NT2/D1 (cell line): Measurements from ENCODE around the gene RNF135.
"Not testable (repeated sequence)": the region's sequence is repeated elsewhere in the genome, so short reads cannot be mapped to it uniquely, and the experiment has no call there.

Experiments used
- DNase-seq: peaks from one replicate; pipeline ENCODE4 v3.0.0-alpha.2; 2011; ENCODE audit warnings: low read depth, low spot score
- H3K27me3 ChIP-seq: 2 replicates; pipeline ENCODE4 v1.6.0; 2011; ENCODE audit warnings: mild to moderate bottlenecking; ENCODE audit not compliant: insufficient read length, insufficient read depth
- H3K36me3 ChIP-seq: 2 replicates; pipeline ENCODE4 v1.6.1; 2011; ENCODE audit warnings: mild to moderate bottlenecking, low read length, mixed read lengths; ENCODE audit not compliant: insufficient read depth, insufficient read length
- H3K4me1 ChIP-seq: 2 replicates; pipeline ENCODE4 v1.5.1; 2011; ENCODE audit not compliant: insufficient read depth, insufficient read length
- H3K4me3 ChIP-seq: 2 replicates; pipeline ENCODE4 v1.5.1; 2011; ENCODE audit warnings: low read depth; ENCODE audit not compliant: insufficient read length
- H3K9ac ChIP-seq: 2 replicates; pipeline ENCODE4 v1.6.0; 2011; ENCODE audit warnings: low read depth; ENCODE audit not compliant: insufficient read length
- H3K9me3 ChIP-seq: 2 replicates; pipeline ENCODE4 v1.5.1; 2011; ENCODE audit warnings: mild to moderate bottlenecking, low read length; ENCODE audit not compliant: insufficient read depth
- SUZ12 ChIP-seq: IDR thresholded peaks from 2 replicates; pipeline ENCODE4 v1.6.1; 2011; ENCODE audit not compliant: insufficient read length, insufficient read depth; ENCODE audit errors: extremely low read depth
- YY1 ChIP-seq: IDR thresholded peaks from 2 replicates; pipeline ENCODE4 v1.6.1; 2011; ENCODE audit not compliant: insufficient read length, insufficient read depth
- ZNF274 ChIP-seq: IDR thresholded peaks from 2 replicates; pipeline ENCODE4 v1.6.1; 2011; ENCODE audit warnings: mild to moderate bottlenecking, low read depth, low read length

RNF135 gene

DNA sequence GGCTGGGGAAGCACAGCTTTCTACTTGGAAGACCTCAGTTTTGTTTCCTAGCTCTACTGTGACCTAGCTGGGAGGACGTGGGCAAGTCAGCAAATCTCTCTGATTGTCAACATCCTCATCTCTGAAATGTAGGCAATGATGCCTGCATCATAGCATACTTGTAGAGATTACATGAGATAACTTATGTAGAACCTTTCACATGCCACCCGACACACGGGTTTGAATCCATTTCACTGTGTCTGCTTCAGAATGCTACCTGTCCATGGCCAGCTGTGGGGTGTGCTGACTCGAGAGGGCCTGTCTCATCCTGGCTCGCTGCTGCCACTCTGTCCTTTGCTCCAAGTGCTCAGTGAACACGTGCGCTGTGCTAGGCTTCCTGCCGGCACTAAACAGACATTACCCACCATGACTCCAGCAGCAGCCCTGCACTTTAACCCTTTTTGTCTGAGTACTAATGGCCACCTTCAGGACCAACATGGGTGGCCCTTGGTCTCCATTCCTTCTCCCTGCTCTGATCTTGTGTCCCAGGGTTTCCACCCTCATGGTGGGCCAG, 41.7 kb upstream of the RNF135 start:
- no peak for DNase-seq
- H3K9ac ChIP-seq, result no peak overlapping the region
- H3K27me3 ChIP-seq, result no peaks in the 10 kb centered on the region
- no peak for TF ChIP-seq ZNF274
- TF ChIP-seq YY1, result no peak
- no peak for TF ChIP-seq SUZ12
- H3K36me3 ChIP-seq, result no peaks in the 10 kb centered on the region
- H3K9me3 ChIP-seq, result no peaks in the 10 kb centered on the region
- no peaks in the 10 kb centered on the region for H3K4me1 ChIP-seq
- no peak overlapping the region for H3K4me3 ChIP-seq

DNA sequence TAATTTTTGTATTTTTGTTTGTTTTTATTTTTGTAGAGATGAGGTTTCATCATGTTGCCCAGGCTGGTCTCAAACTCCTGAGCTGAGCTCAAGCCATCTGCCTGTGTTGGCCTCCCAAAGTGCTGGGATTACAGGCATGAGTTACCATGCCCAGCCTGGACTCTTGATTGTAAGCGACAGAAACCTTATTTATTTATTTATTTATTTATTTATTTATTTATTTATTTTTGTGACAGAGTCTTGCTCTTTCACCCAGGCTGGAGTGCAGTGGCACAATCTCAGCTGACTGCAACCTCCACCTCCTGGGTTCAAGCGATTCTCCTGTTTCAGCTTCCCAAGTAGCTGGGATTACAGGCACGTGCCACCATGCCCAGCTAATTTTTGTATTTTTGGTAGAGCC, 41.0 kb upstream of the RNF135 start:
- H3K36me3 ChIP-seq, H3K27me3 ChIP-seq, DNase-seq, H3K4me3 ChIP-seq, H3K4me1 ChIP-seq, H3K9ac ChIP-seq, H3K9me3 ChIP-seq: not testable (repeated sequence)

DNA sequence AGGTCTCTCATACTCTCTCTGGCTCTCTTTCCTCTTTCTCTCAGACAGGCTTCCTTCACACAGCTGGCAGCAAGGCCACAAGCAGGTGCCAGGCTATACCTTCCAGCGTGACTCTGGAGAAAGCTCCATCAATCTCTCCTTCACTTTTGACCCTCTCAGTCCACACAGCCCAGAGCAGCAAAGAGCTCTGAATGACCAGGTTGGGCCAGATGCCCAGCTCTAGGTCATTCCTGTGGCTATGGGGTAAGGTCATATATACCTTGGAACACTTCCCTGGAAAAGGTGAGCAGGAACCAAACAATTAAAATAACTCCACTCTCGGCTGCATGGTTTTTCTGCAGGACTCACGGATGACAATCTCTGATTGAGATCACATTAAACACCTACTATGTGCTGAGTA, 40.3 kb upstream of the RNF135 start:
- no peaks in the 10 kb centered on the region for H3K9me3 ChIP-seq
- H3K27me3 ChIP-seq, result no peaks in the 10 kb centered on the region
- no peaks in the 10 kb centered on the region for H3K4me1 ChIP-seq
- no peaks in the 10 kb centered on the region for H3K36me3 ChIP-seq
- TF ChIP-seq ZNF274 (no peak), SUZ12 (no peak), YY1 (no peak)
- no peak for DNase-seq
- H3K9ac ChIP-seq, result no peak overlapping the region
- no peak overlapping the region for H3K4me3 ChIP-seq

- H3K9me3 ChIP-seq, H3K9ac ChIP-seq, H3K36me3 ChIP-seq, H3K27me3 ChIP-seq, H3K4me3 ChIP-seq, H3K4me1 ChIP-seq, DNase-seq: not testable (repeated sequence)
Observed at GRCh38 chr17:30931582-30931981, 39.3 kb upstream of the RNF135 start.

DNA sequence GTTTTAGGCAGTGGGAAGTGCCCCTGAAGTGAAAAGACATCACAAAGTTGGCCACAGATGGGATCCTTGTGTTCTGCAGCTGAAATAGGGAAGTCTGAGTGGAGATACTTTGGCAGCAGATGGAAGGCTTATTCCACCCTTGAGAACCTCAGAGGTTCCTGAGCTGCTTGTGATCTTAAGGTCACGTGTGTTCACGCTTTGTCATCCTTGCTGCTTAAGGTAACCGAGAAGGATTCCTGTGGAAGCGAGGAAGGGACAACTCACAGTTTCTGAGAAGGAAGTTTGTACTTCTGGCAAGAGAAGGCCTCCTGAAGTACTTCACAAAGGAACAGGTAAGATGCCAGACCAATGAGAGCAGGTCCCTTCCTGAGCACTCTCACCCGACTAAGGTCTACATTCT, 36.9 kb upstream of the RNF135 start:
- TF ChIP-seq YY1 (no peak), ZNF274 (no peak), SUZ12 (no peak)
- H3K9ac ChIP-seq, result no peak overlapping the region
- no peaks in the 10 kb centered on the region for H3K36me3 ChIP-seq
- H3K9me3 ChIP-seq, result no peaks in the 10 kb centered on the region
- no peaks in the 10 kb centered on the region for H3K4me1 ChIP-seq
- no peak overlapping the region for H3K4me3 ChIP-seq
- DNase-seq, result no peak
- no peaks in the 10 kb centered on the region for H3K27me3 ChIP-seq

DNA sequence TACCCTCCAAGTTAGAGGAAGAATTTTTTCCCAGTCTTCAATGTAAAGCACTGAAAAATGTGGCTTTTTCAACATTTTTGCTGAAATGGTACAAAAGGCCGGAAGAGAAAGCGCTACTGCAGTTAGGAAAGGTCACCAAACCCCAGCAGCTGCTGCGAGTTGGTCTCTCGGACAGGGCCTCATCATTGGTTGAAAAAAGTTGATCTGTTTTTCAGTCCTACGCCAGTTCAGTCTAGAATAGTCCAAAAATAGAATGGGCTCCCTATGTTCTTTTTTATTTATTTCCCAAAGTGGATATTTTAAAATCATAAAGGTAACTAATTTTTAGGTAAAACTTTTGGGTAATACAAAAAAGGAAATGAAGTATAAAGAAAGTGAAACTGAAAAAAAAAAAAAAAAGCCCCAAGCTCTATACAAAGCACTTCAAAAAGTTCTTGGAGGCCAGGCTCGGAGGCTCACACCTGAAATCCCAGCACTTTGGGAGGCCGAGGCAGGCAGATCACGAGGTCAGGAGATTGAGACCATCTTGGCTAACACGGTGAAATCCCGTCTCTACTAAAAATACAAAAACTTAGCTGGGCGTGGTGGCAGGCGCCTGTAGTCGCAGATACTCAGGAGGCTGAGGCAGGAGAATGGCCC, 31.7 kb upstream of the RNF135 start:
- H3K9ac ChIP-seq, result no peak overlapping the region
- H3K4me3 ChIP-seq, result no peak overlapping the region
- H3K27me3 ChIP-seq, result no peaks in the 10 kb centered on the region
- H3K4me1 ChIP-seq, result no peaks in the 10 kb centered on the region
- no peak for DNase-seq
- no peaks in the 10 kb centered on the region for H3K36me3 ChIP-seq
- no peaks in the 10 kb centered on the region for H3K9me3 ChIP-seq
- TF ChIP-seq ZNF274 (no peak), YY1 (no peak), SUZ12 (no peak)

GRCh38 chr17:30942308-30943079, 28.3 kb upstream of the RNF135 start:
- no peak for TF ChIP-seq YY1
- TF ChIP-seq ZNF274, result no peak
- TF ChIP-seq SUZ12, result no peak
- Histone ChIP-seq H3K4me3 (no peak overlapping the region), H3K27me3 (no peaks in the 10 kb centered on the region), H3K36me3 (no peaks in the 10 kb centered on the region), H3K9me3 (no peaks in the 10 kb centered on the region), H3K4me1 (no peaks in the 10 kb centered on the region), H3K9ac (no peak overlapping the region)
- DNase-seq, result no peak
